ENCODE results near the gene HOXA5. TPM values are rescaled to one million over a fixed set of nuclear protein-coding genes. Genes with fewer than 3 reads are reported as not detected.

HOXA5 gene
- total RNA-seq, 4 donors from 2014 or later, result 3.6 to 8.2 (median 6.8) TPM

GRCh38 chr7:27151931-27152815 is 8.7 kb upstream of the HOXA5 start, which contains the start of gene HOXA3:
Gene HOXA3, minus strand, starts transcription at chr7:27152583. Its CDS starts 41,943 bp downstream, at chr7:27110640.
- H3K27me3 ChIP-seq, result peaks cover 10 to 100% (median 54%) of the 10 kb centered on the region in 4 donors
- 17% methylated on average over 28 to 45 of the region's 53 CpGs for WGBS, 2 donors
- intact Hi-C loops (cut with DNase I), result loop anchor here (5.0 kb wide), 1 partner anchor 660 kb away; no protein-coding TSS in a partner anchor
- H3K27ac ChIP-seq, result peak within 1 kb of the TSS in 3 of 4 donors; percentile 7 to 59 (median 19)
- no peaks in the 10 kb centered on the region for H3K36me3 ChIP-seq
- peaks cover 33 to 79% (median 40%) of the 10 kb centered on the region in 3 donors for H3K4me1 ChIP-seq
- TF ChIP-seq CTCF (IDR thresholded peaks at IDR 0.05) (no peak), POLR2A (IDR thresholded peaks at IDR 0.05) (no peak)
- no peaks in the 10 kb centered on the region for H3K9me3 ChIP-seq
- H3K4me3 ChIP-seq, result peak within 1 kb of the TSS; percentile 24 to 64 (median 42)
- DNase-seq, result no peak

DNA sequence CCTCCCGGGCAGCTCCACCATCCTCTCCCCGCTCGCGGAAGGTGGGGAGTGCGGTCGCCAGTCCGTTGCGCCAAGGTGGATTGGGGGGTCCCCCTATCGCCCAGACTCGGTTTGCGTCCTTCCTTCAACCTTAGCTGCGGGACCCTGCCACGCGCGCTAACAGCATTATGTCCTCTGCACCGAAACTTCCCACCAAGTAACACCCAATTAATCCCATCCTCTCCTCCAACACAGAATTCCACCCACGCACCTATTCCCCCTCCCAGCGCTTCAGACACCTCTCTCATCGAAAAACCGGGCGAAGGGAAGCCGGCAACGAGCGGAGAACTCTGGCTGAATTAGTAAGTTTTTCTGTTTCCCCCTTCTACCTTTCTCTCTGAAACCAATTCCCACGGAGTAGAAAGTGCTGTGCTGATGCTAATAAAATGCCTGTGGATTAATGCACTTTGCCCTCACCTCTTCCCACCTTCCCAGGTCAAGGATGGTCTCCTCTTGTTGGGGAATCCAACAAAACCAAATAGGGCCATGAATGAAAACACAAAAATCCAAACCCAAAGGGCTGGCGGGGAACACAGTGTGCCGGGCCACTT is 8.0 kb upstream of the HOXA5 start:
- peak overlapping the region; percentile 24 to 64 (median 42) for H3K4me3 ChIP-seq
- peak overlapping the region in 3 of 4 donors; percentile 9 to 67 (median 59) for H3K27ac ChIP-seq
- H3K36me3 ChIP-seq, result no peaks in the 10 kb centered on the region
- intact Hi-C loops (cut with DNase I), result loop anchor here (5.0 kb wide), 1 partner anchor 659 kb away; no protein-coding TSS in a partner anchor
- 14 to 16% methylated on average over 11 to 14 of the region's 27 CpGs for WGBS, 2 donors
- no peaks in the 10 kb centered on the region for H3K9me3 ChIP-seq
- no peak for TF ChIP-seq CTCF (IDR thresholded peaks at IDR 0.05)
- no peak for TF ChIP-seq POLR2A (IDR thresholded peaks at IDR 0.05)
- peaks cover 10 to 100% (median 49%) of the 10 kb centered on the region in 4 donors for H3K27me3 ChIP-seq
- no peak for DNase-seq
- H3K4me1 ChIP-seq, result peaks cover 28 to 74% (median 40%) of the 10 kb centered on the region in 3 donors

- no peaks in the 10 kb centered on the region for H3K36me3 ChIP-seq
- H3K27ac ChIP-seq, result peak overlapping the region; percentile 8 to 67 (median 34)
- TF ChIP-seq CTCF (IDR thresholded peaks at IDR 0.05) (peak; percentile 75 to 92 (median 84)), POLR2A (IDR thresholded peaks at IDR 0.05) (no peak)
- WGBS, 2 donors, result 4 to 8% methylated on average over 18 to 30 of the region's 58 CpGs
- DNase-seq, result no peak
- H3K4me1 ChIP-seq, result peaks cover 23 to 67% (median 34%) of the 10 kb centered on the region in 3 donors
- intact Hi-C loops (cut with DNase I), result loop anchor here (5.0 kb wide), 1 partner anchor 658 kb away; no protein-coding TSS in a partner anchor
- H3K4me3 ChIP-seq, result peak overlapping the region; percentile 24 to 64 (median 42)
- peaks cover 10 to 100% (median 45%) of the 10 kb centered on the region in 4 donors for H3K27me3 ChIP-seq
- H3K9me3 ChIP-seq, result no peaks in the 10 kb centered on the region
Observed at GRCh38 chr7:27150568-27151340, 7.3 kb upstream of the HOXA5 start.

- H3K4me1 ChIP-seq, result peaks cover 23 to 60% (median 27%) of the 10 kb centered on the region in 3 donors
- peak overlapping the region; percentile 24 to 64 (median 42) for H3K4me3 ChIP-seq
- WGBS, 2 donors, result 67 to 70% methylated on average over 5 of the region's 13 CpGs
- DNase-seq, result no peak
- H3K36me3 ChIP-seq, result no peaks in the 10 kb centered on the region
- peak overlapping the region; percentile 8 to 67 (median 34) for H3K27ac ChIP-seq
- no peaks in the 10 kb centered on the region for H3K9me3 ChIP-seq
- intact Hi-C loops (cut with DNase I), result loop anchor here (5.0 kb wide), 1 partner anchor 658 kb away; no protein-coding TSS in a partner anchor
- peaks cover 10 to 100% (median 38%) of the 10 kb centered on the region in 4 donors for H3K27me3 ChIP-seq
- TF ChIP-seq POLR2A (IDR thresholded peaks at IDR 0.05) (no peak), CTCF (IDR thresholded peaks at IDR 0.05) (no peak)
Observed at GRCh38 chr7:27149842-27150567, 6.5 kb upstream of the HOXA5 start.
